Measurements from ENCODE around the gene CD300LF. TPM values are rescaled to one million over a fixed set of nuclear protein-coding genes. Genes with fewer than 3 reads are reported as not detected.

The CD300LF gene
- total and polyA plus RNA-seq, 9 of the 15 experiments (the other 6 are each of a cell fraction or from before 2014, with no cell fraction given), result not detected

GRCh38 chr17:74734256-74734655 is 21.5 kb upstream of the CD300LF start:
- ATAC-seq, result no peak
- no peak overlapping the region for H3K4me3 ChIP-seq
- in situ Hi-C loops (cut with MboI), result no loop called here
- H3K4me1 ChIP-seq (replicated peaks in 1 of 2; ENCODE audit: control insufficient read depth in 2 of 2, insufficient read depth in 2 of 2, low read length in 2 of 2), result peaks cover 0 to 20% of the 10 kb centered on the region in 2 experiments; a peak in 3 of 5 replicates
- WGBS (ENCODE audit: insufficient coverage, low coverage, missing lambda C conversion rate), result 0% methylated on average over 3 of the region's 3 CpGs
- no peak for DNase-seq (ENCODE audit: extremely low read depth in 1 of 4, low spot score in 3 of 4)
- H3K9me3 ChIP-seq (replicated peaks; ENCODE audit: control insufficient read depth, insufficient read depth, low read depth, low read length), result no peaks in the 10 kb centered on the region
- CTCF ChIA-PET (ENCODE audit: low intra/inter-chr PET ratio), result no interaction called here
- no peak overlapping the region for H2AFZ ChIP-seq (ENCODE audit: low read depth, low read length)
- H3K79me2 ChIP-seq (ENCODE audit: control insufficient read depth, insufficient read depth, low read length), result no peaks in the 10 kb centered on the region
- no peaks in the 10 kb centered on the region; the same call in 1 of the 2 replicates for H4K20me1 ChIP-seq (replicated peaks; ENCODE audit: control insufficient read depth, insufficient read depth, low read length)
- H3K4me2 ChIP-seq (ENCODE audit: insufficient read depth, low read length), result no peak overlapping the region
- no TSS peak for BruUV-seq (replicated peaks)
- intact Hi-C loops (cut with micrococcal nuclease), result no loop called here
- POLR2A ChIA-PET, result no interaction called here
- no peaks in the 10 kb centered on the region for H3K36me3 ChIP-seq (ENCODE audit: control insufficient read depth, insufficient read depth, low read length)
- H3K27me3 ChIP-seq (ENCODE audit: control insufficient read depth in 2 of 2, insufficient read depth in 2 of 2, low read length in 2 of 2), result peaks cover 31 to 73% of the 10 kb centered on the region in 2 experiments; a peak in 4 of 5 replicates
- TF ChIP-seq ZNF589 (CRISPR knock-in tag; IDR thresholded peaks at IDR 0.05; ENCODE audit: low read depth), result no peak
- no peak for TF ChIP-seq HNRNPL (IDR thresholded peaks at IDR 0.05; ENCODE audit: low read depth, low read length)
- TF ChIP-seq E2F5 (CRISPR knock-in tag; IDR thresholded peaks at IDR 0.05), result no peak
- TF ChIP-seq TGIF2 (CRISPR knock-in tag; IDR thresholded peaks at IDR 0.05), result no peak
- TF ChIP-seq SRSF1 (IDR thresholded peaks at IDR 0.05; ENCODE audit: low read depth, low read length), result no peak
- TF ChIP-seq GABPB1 (CRISPR knock-in tag; IDR thresholded peaks at IDR 0.05), result no peak
- no peak for TF ChIP-seq SAP30 (IDR thresholded peaks at IDR 0.05; ENCODE audit: borderline replicate concordance, insufficient read depth, low read depth, low read length, poor library complexity, severe bottlenecking)
- TF ChIP-seq BCL6 (CRISPR knock-in tag; IDR thresholded peaks at IDR 0.05), result no peak
- no peak for TF ChIP-seq BRD9 (IDR thresholded peaks at IDR 0.05; ENCODE audit: low read depth, partially characterized antibody)
- TF ChIP-seq TCF7L2 (IDR thresholded peaks at IDR 0.05; ENCODE audit: low read depth, low read length), result no peak
- H3K9ac ChIP-seq (ENCODE audit: insufficient read depth in 1 of 2, low read depth in 2 of 2, low read length in 2 of 2), result no peak overlapping the region
- H3K27ac ChIP-seq (ENCODE audit: extremely low read depth, low read depth, low read length), result no peak overlapping the region
- FAIRE-seq, result no peak
- no peaks in the 10 kb centered on the region for H3K9me1 ChIP-seq (ENCODE audit: control insufficient read depth, insufficient read depth, low read length)

Data from K562 (cell line).